WTC11 (cell line): ENCODE measurements around the gene ITGA11. TPM values are rescaled to one million over a fixed set of nuclear protein-coding genes. Genes with fewer than 3 reads are reported as not detected.
A peak's percentile ranks its signal among the peaks of the same experiment; 100 is the strongest.

Source experiments
- CREB1 ChIP-seq: sonication (generic); formaldehyde crosslinking; IDR thresholded peaks from 2 replicates; pipeline ENCODE4 v1.8.0; 2023; ENCODE audit warnings: mild to moderate bottlenecking, missing genetic modification reagents
- E2F1 ChIP-seq: sonication (generic); formaldehyde crosslinking; IDR thresholded peaks from 2 replicates; pipeline ENCODE4 v1.8.0; 2022; ENCODE audit warnings: mild to moderate bottlenecking, missing genetic modification reagents
- E2F4 ChIP-seq: sonication (generic); formaldehyde crosslinking; IDR thresholded peaks from 2 replicates; pipeline ENCODE4 v1.8.1; 2022; ENCODE audit warnings: low read depth, mild to moderate bottlenecking, moderate library complexity, missing genetic modification reagents, borderline replicate concordance
- ESRRA ChIP-seq: sonication (generic); formaldehyde crosslinking; IDR thresholded peaks from 2 replicates; pipeline ENCODE4 v1.8.1; 2022; ENCODE audit warnings: mild to moderate bottlenecking, missing genetic modification reagents, borderline replicate concordance
- FOXJ3 ChIP-seq: sonication (generic); formaldehyde crosslinking; IDR thresholded peaks from 2 replicates; pipeline ENCODE4 v1.9.0; 2021; ENCODE audit warnings: missing genetic modification reagents, mild to moderate bottlenecking, borderline replicate concordance
- FOXP1 ChIP-seq: sonication (generic); formaldehyde crosslinking; IDR thresholded peaks from 2 replicates; pipeline ENCODE4 v1.8.0; 2022; ENCODE audit warnings: missing genetic modification reagents, mild to moderate bottlenecking, moderate library complexity, borderline replicate concordance
- FOXP4 ChIP-seq: sonication (generic); formaldehyde crosslinking; IDR thresholded peaks from 2 replicates; pipeline ENCODE4 v1.8.0; 2022; ENCODE audit warnings: mild to moderate bottlenecking, missing genetic modification reagents
- GTF2I ChIP-seq: fragments of 250-450 bp; sonication (Bioruptor Pico); conservative IDR thresholded peaks from 2 replicates; pipeline ENCODE4 v1.4.0; 2021; ENCODE audit warnings: mild to moderate bottlenecking
- HMGA2 ChIP-seq: fragments of 250-450 bp; sonication (Bioruptor Pico); IDR thresholded peaks from 2 replicates; pipeline ENCODE4 v1.4.0; 2021; ENCODE audit warnings: mild to moderate bottlenecking, moderate library complexity
- JAZF1 ChIP-seq: fragments of 250-450 bp; sonication (Bioruptor Pico); IDR thresholded peaks from 2 replicates; pipeline ENCODE4 v1.9.0; 2021; ENCODE audit warnings: moderate library complexity, mild to moderate bottlenecking, inconsistent platforms
- MYBL2 ChIP-seq: sonication (generic); formaldehyde crosslinking; IDR thresholded peaks from 2 replicates; pipeline ENCODE4 v1.8.1; 2023; ENCODE audit warnings: mild to moderate bottlenecking, moderate library complexity, missing genetic modification reagents
- RELA ChIP-seq: sonication (generic); formaldehyde crosslinking; IDR thresholded peaks from 2 replicates; pipeline ENCODE4 v1.8.1; 2022; ENCODE audit warnings: missing genetic modification reagents, mild to moderate bottlenecking, borderline replicate concordance
- SOX15 ChIP-seq: fragments of 250-450 bp; sonication (Bioruptor Pico); IDR thresholded peaks from 2 replicates; pipeline ENCODE4 v1.9.0; 2021; ENCODE audit warnings: mild to moderate bottlenecking
- TCF7 ChIP-seq: sonication (generic); formaldehyde crosslinking; IDR thresholded peaks from 2 replicates; pipeline ENCODE4 v1.8.0; 2022; ENCODE audit warnings: mild to moderate bottlenecking, low read depth, missing genetic modification reagents, moderate library complexity
- ZNF423 ChIP-seq: fragments of 250-450 bp; sonication (Bioruptor Pico); IDR thresholded peaks from 2 replicates; pipeline ENCODE4 v2.1.2; 2022; ENCODE audit warnings: mild to moderate bottlenecking, moderate library complexity
- total RNA-seq: library from RNA; stranded (reverse); gene quantifications from 3 replicates; pipeline ENCODE4 v1.2.3, GENCODE V29; 2021
- TF ChIP-seq, protein P1 (sequence below): sonication (generic); formaldehyde crosslinking; conservative IDR thresholded peaks from 2 replicates; pipeline ENCODE4 v1.8.1; 2022; ENCODE audit warnings: mild to moderate bottlenecking, missing genetic modification reagents
- TF ChIP-seq, protein P2 (sequence below): sonication (generic); formaldehyde crosslinking; IDR thresholded peaks from 2 replicates; pipeline ENCODE4 v1.8.1; 2023; ENCODE audit warnings: mild to moderate bottlenecking, missing genetic modification reagents, borderline replicate concordance
- TF ChIP-seq, protein P3 (sequence below): fragments of 250-450 bp; sonication (Bioruptor Pico); IDR thresholded peaks from 2 replicates; pipeline ENCODE4 v2.1.2; 2022; ENCODE audit warnings: mild to moderate bottlenecking, moderate library complexity

ITGA11 gene
- total RNA-seq, 1 experiment from 2014 or later: 0.15 TPM

DNA sequence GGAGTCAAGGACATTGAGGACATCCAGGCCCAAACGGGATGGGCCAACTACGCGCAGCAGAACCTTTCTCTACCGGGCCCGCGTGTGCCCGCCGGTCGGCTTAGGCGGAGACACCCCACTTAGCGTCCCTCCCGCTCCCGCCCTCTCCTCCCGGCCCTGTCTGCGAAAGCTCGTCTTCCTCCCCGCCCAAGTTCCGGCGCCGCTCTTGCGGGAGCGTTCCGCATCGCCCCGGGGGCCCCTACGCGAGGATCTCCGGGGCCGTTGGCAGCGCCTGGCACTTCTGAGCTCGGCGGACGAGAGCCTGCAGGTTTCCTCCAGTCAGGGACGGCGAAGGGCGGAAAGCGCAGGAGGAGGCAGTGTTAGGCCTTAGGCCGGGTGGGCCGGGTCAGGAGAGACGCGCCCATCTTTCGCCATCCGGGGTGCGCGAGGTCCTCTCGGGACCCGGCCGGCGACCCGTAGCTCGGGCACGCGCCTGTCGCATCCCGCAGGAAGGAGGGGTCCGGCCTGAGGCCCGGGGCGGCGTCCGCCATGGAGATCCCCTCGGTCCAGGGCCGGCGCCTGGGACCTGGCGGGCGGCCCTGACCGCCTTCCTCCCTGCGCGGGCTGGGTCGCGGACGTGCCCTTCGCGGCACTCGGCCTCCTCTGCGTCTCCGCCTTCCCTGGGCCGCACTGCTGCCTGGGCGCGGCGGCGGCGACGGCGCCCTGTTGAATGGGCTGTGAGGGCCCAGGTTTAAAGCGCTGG, 154.2 kb downstream of the ITGA11 start, which contains the start of gene FEM1B (continued):
- TF ChIP-seq ESRRA (CRISPR knock-in tag): peak; percentile 99
- TF ChIP-seq, protein P1, sequence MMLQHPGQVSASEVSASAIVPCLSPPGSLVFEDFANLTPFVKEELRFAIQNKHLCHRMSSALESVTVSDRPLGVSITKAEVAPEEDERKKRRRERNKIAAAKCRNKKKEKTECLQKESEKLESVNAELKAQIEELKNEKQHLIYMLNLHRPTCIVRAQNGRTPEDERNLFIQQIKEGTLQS (CRISPR knock-in tag): no peak
- TF ChIP-seq FOXP4 (CRISPR knock-in tag): peak; percentile 50; the same call in 1 of the 2 replicates
- TF ChIP-seq, protein P2, sequence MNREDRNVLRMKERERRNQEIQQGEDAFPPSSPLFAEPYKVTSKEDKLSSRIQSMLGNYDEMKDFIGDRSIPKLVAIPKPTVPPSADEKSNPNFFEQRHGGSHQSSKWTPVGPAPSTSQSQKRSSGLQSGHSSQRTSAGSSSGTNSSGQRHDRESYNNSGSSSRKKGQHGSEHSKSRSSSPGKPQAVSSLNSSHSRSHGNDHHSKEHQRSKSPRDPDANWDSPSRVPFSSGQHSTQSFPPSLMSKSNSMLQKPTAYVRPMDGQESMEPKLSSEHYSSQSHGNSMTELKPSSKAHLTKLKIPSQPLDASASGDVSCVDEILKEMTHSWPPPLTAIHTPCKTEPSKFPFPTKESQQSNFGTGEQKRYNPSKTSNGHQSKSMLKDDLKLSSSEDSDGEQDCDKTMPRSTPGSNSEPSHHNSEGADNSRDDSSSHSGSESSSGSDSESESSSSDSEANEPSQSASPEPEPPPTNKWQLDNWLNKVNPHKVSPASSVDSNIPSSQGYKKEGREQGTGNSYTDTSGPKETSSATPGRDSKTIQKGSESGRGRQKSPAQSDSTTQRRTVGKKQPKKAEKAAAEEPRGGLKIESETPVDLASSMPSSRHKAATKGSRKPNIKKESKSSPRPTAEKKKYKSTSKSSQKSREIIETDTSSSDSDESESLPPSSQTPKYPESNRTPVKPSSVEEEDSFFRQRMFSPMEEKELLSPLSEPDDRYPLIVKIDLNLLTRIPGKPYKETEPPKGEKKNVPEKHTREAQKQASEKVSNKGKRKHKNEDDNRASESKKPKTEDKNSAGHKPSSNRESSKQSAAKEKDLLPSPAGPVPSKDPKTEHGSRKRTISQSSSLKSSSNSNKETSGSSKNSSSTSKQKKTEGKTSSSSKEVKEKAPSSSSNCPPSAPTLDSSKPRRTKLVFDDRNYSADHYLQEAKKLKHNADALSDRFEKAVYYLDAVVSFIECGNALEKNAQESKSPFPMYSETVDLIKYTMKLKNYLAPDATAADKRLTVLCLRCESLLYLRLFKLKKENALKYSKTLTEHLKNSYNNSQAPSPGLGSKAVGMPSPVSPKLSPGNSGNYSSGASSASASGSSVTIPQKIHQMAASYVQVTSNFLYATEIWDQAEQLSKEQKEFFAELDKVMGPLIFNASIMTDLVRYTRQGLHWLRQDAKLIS (CRISPR knock-in tag): no peak; the same call in 1 of the 2 replicates
- no peak for TF ChIP-seq ZNF423 (CRISPR knock-in tag)
- TF ChIP-seq SOX15 (CRISPR knock-in tag): 0 out of 2 replicates have a peak, but pooled peaks have one; percentile 3
- peak; percentile 86 for TF ChIP-seq FOXP1 (CRISPR knock-in tag)
- no peak for TF ChIP-seq JAZF1 (CRISPR knock-in tag)
- TF ChIP-seq FOXJ3 (CRISPR knock-in tag): no peak
- TF ChIP-seq, protein P3, sequence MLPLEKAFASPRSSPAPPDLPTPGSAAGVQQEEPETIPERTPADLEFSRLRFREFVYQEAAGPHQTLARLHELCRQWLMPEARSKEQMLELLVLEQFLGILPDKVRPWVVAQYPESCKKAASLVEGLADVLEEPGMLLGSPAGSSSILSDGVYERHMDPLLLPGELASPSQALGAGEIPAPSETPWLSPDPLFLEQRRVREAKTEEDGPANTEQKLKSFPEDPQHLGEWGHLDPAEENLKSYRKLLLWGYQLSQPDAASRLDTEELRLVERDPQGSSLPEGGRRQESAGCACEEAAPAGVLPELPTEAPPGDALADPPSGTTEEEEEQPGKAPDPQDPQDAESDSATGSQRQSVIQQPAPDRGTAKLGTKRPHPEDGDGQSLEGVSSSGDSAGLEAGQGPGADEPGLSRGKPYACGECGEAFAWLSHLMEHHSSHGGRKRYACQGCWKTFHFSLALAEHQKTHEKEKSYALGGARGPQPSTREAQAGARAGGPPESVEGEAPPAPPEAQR (CRISPR knock-in tag): no peak
- no peak for TF ChIP-seq E2F1 (CRISPR knock-in tag)
- TF ChIP-seq HMGA2: no peak
- no peak for TF ChIP-seq GTF2I
- TF ChIP-seq MYBL2 (CRISPR knock-in tag): peak; percentile 73
- TF ChIP-seq TCF7: peak; percentile 22; the same call in 1 of the 2 replicates
- peak; percentile 20; the same call in 1 of the 2 replicates for TF ChIP-seq RELA (CRISPR knock-in tag)
- peak; percentile 82 for TF ChIP-seq CREB1 (CRISPR knock-in tag)
- TF ChIP-seq E2F4 (CRISPR knock-in tag): peak; percentile 66; the same call in 1 of the 2 replicates
